Suprapubic skin (tissue), 3 donors: ENCODE measurements around the gene KBTBD7.

ENCODE experiments used
- CTCF ChIP-seq, 2 donors: fragments of 200-600 bp in 1 of 2; fragments of 450-650 bp in 1 of 2; sonication (generic) in 1 of 2; IDR thresholded peaks; one replicate each; pipeline ENCODE4 v1.5.1; 2016 to 2019; ENCODE audit warnings: antibody characterized with exemption in 2 of 2, mild to moderate bottlenecking in 1 of 2, moderate library complexity in 1 of 2
- EP300 ChIP-seq: sonication (generic); formaldehyde crosslinking; IDR thresholded peaks from one replicate; pipeline ENCODE4 v1.6.1; 2017; ENCODE audit warnings: antibody characterized with exemption
- POLR2A ChIP-seq, 2 donors: fragments of 450-650 bp; IDR thresholded peaks; one replicate each; pipeline ENCODE4 v1.6.1; 2017; ENCODE audit warnings: antibody characterized with exemption in 2 of 2, mild to moderate bottlenecking in 2 of 2, moderate library complexity in 2 of 2

DNA sequence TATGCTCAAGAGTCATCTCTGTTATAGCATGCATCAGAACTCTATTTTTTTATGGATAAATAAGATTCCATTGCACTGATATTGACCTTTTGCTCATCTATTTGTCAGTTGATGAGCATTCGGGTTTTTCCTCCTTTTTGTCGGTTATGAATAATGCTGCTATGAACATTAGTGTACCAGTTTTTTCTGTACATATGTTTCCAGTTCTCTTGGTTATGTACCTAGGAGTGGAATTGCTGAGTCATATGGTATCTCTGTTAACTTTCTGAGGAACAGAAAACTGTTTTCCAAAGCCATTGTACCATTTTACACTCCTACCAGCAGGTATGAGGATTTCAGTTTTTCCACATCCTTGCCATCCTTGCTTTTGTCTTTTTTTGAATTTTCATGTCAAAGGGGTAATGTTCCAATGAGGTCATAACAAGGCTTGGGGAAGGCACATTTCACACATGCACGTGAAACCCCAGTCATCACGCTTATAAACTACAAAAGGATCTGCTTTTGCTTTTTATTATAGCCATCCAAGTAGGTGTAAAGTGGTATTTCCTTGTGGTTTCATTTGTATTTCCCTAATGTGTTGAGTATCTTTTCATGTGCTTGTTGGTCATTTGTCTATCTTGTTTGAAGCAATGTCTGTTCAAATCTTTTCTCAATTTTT lies 14.6 kb downstream of the KBTBD7 start:
- TF ChIP-seq EP300 (no peak), POLR2A (IDR thresholded peaks at IDR 0.05) (no peak), CTCF (IDR thresholded peaks at IDR 0.05) (no peak)
